NCI-H2227 (cell line): Measurements from ENCODE around the gene CABP7.
"Not testable (repeated sequence)": the region's sequence is repeated elsewhere in the genome, so short reads cannot be mapped to it uniquely, and the experiment has no call there.

Experiments
- DNase-seq: peaks from one replicate; lab custom pipeline; 2025; ENCODE audit not compliant: unreplicated experiment; lab: John Stamatoyannopoulos, UW

CABP7 gene

GRCh38 chr22:29747832-29748231, 28.0 kb downstream of the CABP7 start:
- no peak for DNase-seq

- DNase-seq: no peak
These were observed 28.6 kb downstream of the CABP7 start for GRCh38 chr22:29748248-29748893.

GRCh38 chr22:29750029-29750428, 30.2 kb downstream of the CABP7 start:
- DNase-seq: no peak

GRCh38 chr22:29750559-29751538, 31.0 kb downstream of the CABP7 start:
- no peak for DNase-seq

- DNase-seq: no peak
These were observed 31.9 kb downstream of the CABP7 start for GRCh38 chr22:29751669-29752068.

- no peak for DNase-seq
These were observed 34.2 kb downstream of the CABP7 start for GRCh38 chr22:29753808-29754657.

GRCh38 chr22:29754658-29755395, 35.0 kb downstream of the CABP7 start:
- not testable (repeated sequence) for DNase-seq

- no peak for DNase-seq
These were observed 36.1 kb downstream of the CABP7 start for GRCh38 chr22:29755889-29756288.

- DNase-seq: no peak
These were observed 36.5 kb downstream of the CABP7 start for GRCh38 chr22:29756341-29756740.

GRCh38 chr22:29757096-29757495, 37.3 kb downstream of the CABP7 start:
- no peak for DNase-seq

- no peak for DNase-seq
These were observed 38.3 kb downstream of the CABP7 start for GRCh38 chr22:29758068-29758622.

GRCh38 chr22:29758959-29759358, 39.2 kb downstream of the CABP7 start:
- no peak for DNase-seq

GRCh38 chr22:29762263-29762662, 42.5 kb downstream of the CABP7 start:
- DNase-seq: peak; percentile 77

- DNase-seq: no peak
These were observed 46.3 kb downstream of the CABP7 start for GRCh38 chr22:29765905-29766631.

- peak; percentile 95 for DNase-seq
These were observed 46.9 kb downstream of the CABP7 start, which contains the start of gene ZMAT5 for GRCh38 chr22:29766632-29767170. Gene ZMAT5, minus strand, starts transcription at chr22:29767007. Its CDS starts 18,463 bp downstream, at chr22:29748544.

- peak; percentile 89 for DNase-seq
These were observed 47.6 kb downstream of the CABP7 start, which contains the start of gene UQCR10 for GRCh38 chr22:29767171-29768051. Gene UQCR10, plus strand, starts transcription at chr22:29767369. Its CDS starts 30 bp downstream, at chr22:29767399.

- DNase-seq: no peak
These were observed 48.4 kb downstream of the CABP7 start for GRCh38 chr22:29768052-29768693.
